Fibroblast of mammary gland (primary cell): ENCODE measurements around the gene OBSCN.

Source experiments
- DNase-seq: peaks from one replicate; pipeline ENCODE4 v3.0.0-alpha.2; 2010; ENCODE audit warnings: low read depth
- H3K4me3 ChIP-seq: 2 replicates; pipeline ENCODE4 v1.5.1; 2011; ENCODE audit warnings: low read depth, mild to moderate bottlenecking, low read length, moderate library complexity; ENCODE audit not compliant: control insufficient read depth
- TF ChIP-seq, protein P1 (sequence below): conservative IDR thresholded peaks from 2 replicates; pipeline ENCODE4 v1.5.1; 2011; ENCODE audit warnings: low read depth, low read length, inconsistent platforms; ENCODE audit not compliant: control insufficient read depth, insufficient read depth

OBSCN gene

DNA sequence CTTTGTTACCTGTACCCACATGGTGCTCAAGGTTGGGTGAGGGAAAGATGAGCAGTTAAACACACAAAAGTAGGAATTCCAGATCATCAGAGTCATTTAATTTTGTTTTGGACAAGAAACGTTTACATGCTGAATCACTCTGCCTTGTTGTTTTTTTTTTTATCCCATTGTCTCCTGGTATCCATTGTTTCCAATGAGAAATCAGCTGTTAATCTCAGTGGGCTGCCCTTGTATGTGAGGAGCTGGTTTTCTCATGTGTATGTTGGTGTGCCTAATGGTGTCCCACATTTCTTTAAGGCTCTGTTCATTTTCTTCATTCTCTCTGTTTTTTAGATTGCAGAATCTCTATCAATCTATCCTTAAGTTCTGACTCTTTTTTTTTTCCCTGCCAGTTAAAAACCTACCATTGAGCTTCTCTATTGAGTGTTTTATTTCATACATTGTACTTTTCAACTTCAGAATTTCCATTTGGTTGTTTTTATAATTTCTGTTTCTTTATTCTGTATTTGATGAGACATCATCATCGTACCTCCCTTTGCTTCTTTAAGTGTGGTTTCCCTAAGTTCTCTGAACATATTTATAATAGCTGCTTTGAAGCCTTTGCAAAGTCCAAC lies 8.8 kb upstream of the OBSCN start:
- TF ChIP-seq, protein P1, sequence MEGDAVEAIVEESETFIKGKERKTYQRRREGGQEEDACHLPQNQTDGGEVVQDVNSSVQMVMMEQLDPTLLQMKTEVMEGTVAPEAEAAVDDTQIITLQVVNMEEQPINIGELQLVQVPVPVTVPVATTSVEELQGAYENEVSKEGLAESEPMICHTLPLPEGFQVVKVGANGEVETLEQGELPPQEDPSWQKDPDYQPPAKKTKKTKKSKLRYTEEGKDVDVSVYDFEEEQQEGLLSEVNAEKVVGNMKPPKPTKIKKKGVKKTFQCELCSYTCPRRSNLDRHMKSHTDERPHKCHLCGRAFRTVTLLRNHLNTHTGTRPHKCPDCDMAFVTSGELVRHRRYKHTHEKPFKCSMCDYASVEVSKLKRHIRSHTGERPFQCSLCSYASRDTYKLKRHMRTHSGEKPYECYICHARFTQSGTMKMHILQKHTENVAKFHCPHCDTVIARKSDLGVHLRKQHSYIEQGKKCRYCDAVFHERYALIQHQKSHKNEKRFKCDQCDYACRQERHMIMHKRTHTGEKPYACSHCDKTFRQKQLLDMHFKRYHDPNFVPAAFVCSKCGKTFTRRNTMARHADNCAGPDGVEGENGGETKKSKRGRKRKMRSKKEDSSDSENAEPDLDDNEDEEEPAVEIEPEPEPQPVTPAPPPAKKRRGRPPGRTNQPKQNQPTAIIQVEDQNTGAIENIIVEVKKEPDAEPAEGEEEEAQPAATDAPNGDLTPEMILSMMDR, result no peak
- H3K4me3 ChIP-seq, result no peak overlapping the region
- peak; percentile 14 for DNase-seq

DNA sequence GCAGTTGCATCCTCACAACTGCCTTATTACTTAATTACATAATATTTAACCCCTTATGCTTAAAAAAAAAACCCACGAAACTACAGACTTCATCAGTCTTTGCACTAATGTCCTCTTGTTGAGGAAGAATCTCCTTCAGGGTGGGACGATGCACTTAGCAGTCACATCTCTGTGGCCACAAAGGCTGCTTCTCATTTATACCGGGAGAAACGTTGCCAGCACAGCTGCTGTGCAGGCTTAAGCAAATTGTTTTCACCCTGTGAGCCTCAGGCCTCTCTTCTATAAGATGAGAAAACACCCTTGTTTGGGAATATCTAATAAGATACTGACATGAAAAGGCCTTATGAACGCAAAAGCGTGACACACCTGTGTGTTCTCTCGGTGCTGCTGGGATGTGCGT lies 2.9 kb upstream of the OBSCN start:
- no peak overlapping the region for H3K4me3 ChIP-seq
- DNase-seq, result no peak
- TF ChIP-seq, protein P1, result no peak

DNA sequence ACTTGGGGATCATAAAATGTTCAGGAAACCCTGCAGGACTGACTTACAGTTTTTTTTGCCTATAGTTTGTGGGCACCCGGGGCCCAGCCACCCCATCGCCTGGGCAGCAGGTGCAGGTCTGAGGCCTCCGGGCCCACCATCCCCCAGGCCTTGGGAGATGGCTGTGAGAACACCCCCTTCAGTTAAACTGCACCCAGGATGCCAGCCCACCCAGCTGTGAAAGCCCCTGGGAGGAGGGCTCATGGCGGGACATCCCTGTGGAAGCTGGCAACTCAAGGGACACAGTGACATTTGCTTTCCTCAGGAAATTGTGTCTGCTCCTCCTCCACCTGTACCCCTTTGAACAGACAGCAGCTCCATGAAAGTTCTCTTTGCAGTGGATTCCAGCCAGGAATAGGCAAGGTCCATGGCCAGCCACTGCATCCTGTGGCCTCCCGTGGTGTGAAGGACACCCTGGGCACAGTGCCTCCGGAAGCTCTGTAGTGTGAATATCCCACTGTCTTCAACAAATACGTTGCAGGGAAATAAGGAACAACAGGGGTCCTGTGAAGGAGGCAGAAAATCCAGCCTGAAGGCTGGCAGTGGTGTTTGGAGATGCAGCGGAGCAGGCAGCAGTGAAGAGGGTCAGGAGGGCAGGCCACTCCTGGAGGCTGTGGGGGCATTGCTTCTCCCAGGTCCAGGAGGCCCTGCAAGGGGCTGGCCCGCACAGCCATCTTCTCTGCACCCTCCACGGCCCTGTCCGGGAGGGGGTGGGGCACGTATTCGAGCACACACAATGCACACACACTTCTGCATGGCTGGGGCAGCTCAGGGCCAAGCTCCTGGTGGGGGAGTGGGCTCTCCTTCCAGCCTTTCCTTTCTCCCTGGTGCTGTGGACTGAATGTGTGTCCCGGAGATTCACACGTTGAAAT lies 2.1 kb upstream of the OBSCN start:
- TF ChIP-seq, protein P1, result no peak
- no peak overlapping the region for H3K4me3 ChIP-seq
- no peak for DNase-seq

DNA sequence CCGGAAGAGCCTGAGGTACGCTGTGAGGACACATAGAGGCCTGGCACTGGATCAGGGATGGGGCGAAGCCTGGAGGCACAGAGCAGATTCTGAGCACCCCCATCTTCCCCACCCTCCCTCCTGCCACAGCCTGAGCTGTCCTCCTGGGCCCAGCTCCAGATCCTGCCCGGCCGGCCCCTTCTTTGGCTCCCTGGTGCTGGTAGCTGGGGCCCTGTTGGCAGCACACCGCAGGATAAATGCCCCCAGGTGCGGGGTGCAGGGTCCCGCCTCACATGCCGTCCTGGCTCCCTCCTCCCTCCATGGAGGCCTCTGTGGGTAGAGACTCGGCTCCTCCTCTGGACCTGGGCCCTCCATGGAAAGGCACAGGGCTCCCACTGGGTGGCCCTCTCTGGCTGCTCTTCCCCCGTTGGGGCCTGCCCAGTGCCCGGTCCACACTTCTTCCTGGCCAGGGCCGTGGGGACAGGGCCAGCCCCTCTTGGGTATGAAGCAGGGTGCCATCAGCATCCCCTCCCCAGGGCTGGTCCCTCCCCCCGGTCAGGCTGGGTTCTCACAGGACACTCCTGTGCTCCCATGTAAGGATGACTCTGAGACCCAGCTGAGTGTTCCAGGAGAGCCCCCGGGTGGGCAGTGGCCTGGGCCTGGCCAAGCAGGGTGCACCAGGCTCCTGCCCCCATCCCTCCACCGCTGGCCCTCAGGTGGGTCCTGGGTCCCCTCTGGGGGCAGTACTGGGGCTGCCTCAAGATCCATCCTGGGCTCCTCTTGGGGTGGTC lies 1.1 kb upstream of the OBSCN start:
- H3K4me3 ChIP-seq, result no peak overlapping the region
- TF ChIP-seq, protein P1, result no peak
- no peak for DNase-seq

DNA sequence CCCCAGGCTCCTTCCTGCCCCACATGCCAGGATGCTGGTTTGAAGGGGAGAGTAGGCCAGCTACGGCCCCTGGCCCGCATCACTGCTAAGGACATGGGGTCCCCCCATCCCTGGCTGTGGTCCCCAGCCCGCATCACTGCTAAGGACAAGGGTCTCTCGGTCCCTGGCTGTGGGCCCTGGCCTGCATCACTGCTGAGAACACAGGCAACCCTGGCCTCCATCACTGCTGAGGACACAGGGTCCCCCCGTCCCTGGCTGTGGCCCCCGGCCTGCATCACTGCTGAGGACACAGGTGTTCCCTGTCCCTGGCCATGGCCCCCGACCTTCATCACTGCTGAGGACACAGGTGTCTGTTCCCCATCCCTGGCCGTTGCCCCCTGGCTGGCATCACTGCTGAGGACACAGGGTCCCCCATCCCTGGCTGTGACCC lies 448 bp upstream of the OBSCN start:
- no peak for DNase-seq
- TF ChIP-seq, protein P1, result no peak
- H3K4me3 ChIP-seq, result no peak overlapping the region

DNA sequence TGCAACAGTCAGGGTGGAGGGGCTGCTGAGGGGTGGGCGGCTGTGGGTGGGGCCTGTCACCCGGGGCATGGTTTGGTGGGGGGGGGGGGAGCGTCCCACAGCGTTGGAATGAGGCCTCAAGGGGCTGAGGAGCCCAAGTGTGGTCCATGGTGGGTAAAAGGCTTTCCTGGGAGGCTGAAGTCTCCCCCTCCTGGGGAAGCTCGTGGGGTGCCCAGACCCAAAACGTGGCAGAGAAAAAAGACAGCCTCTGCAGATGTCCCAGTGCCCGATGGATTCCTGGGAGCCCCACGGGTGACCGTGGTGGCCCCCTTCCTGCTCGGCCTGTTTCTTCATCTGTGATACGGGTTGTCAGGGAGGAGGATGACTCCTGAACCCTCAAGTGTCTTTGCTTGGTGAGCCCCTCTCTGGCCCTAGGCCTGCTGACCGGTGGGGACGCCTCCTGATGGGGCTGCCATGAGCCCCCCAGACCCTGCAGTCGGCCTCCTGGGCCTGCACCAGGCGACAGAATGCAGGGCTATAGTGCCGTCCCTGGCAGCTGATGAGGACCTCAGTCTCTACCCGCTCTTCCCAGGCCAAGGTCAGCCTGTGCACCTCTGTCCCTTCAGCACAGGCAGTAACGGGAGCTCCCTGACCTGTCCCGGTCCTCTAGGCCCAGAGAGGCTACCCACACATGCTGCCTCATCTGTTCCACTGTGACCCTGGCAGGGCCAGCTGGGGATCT lies 1.1 kb downstream of the OBSCN start:
- H3K4me3 ChIP-seq, result no peak overlapping the region
- no peak for DNase-seq
- TF ChIP-seq, protein P1, result no peak
